HG03045 (cell line): ENCODE results near the gene REEP2.
A peak's percentile ranks its signal among the peaks of the same experiment; 100 is the strongest.
"Not testable (repeated sequence)": the region's sequence is repeated elsewhere in the genome, so short reads cannot be mapped to it uniquely, and the experiment has no call there.

Experiments used
- ATAC-seq: cut with Tn5 transposase; IDR thresholded peaks from one replicate; pipeline ENCODE4 v1.9.1; 2021; ENCODE audit warnings: mild to moderate bottlenecking, moderate library complexity; ENCODE audit not compliant: unreplicated experiment

Gene REEP2

DNA sequence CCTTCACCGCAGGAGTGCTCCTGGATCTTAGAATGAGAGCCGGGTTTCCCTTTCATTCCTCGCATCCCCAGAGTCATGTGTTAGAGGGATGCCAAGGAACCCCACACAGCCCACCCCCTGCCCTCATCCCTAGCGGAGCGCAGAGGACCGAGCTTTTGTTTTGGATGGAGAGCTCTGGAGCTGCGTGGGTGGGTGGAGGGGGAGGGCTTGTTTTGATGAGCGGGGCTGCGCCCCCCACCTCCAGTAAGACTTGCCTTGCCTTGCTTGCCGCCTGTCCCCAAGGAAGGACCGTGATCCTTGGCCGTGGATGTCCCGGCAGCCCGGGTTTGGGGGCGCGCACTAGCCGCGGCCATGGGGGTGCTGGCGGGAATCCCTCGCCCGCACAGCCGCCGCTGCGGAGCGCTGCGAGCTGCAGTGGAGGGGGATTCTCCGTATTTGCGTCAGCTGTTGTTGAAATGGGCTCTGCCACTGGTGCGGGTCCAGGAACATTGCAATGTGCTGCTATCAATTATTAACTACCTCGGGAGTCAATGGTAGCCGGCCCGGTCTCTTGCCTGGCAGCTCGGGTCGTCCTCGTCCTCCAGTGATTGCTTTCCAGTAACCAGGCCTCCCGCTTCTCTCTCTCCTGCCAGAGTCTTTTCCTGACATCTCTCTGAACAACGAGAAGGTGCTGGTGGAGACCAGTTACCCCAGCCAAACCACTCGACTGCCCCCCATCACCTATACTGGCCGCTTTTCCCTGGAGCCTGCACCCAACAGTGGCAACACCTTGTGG is 27.5 kb downstream of the REEP2 start:
- ATAC-seq = no peak

DNA sequence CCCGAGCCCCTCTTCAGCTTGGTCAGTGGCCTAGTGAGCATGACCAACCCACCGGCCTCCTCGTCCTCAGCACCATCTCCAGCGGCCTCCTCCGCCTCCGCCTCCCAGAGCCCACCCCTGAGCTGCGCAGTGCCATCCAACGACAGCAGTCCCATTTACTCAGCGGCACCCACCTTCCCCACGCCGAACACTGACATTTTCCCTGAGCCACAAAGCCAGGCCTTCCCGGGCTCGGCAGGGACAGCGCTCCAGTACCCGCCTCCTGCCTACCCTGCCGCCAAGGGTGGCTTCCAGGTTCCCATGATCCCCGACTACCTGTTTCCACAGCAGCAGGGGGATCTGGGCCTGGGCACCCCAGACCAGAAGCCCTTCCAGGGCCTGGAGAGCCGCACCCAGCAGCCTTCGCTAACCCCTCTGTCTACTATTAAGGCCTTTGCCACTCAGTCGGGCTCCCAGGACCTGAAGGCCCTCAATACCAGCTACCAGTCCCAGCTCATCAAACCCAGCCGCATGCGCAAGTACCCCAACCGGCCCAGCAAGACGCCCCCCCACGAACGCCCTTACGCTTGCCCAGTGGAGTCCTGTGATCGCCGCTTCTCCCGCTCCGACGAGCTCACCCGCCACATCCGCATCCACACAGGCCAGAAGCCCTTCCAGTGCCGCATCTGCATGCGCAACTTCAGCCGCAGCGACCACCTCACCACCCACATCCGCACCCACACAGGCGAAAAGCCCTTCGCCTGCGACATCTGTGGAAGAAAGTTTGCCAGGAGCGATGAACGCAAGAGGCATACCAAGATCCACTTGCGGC is 28.2 kb downstream of the REEP2 start:
- no peak for ATAC-seq

DNA sequence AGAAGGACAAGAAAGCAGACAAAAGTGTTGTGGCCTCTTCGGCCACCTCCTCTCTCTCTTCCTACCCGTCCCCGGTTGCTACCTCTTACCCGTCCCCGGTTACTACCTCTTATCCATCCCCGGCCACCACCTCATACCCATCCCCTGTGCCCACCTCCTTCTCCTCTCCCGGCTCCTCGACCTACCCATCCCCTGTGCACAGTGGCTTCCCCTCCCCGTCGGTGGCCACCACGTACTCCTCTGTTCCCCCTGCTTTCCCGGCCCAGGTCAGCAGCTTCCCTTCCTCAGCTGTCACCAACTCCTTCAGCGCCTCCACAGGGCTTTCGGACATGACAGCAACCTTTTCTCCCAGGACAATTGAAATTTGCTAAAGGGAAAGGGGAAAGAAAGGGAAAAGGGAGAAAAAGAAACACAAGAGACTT is 28.9 kb downstream of the REEP2 start:
- no peak for ATAC-seq

DNA sequence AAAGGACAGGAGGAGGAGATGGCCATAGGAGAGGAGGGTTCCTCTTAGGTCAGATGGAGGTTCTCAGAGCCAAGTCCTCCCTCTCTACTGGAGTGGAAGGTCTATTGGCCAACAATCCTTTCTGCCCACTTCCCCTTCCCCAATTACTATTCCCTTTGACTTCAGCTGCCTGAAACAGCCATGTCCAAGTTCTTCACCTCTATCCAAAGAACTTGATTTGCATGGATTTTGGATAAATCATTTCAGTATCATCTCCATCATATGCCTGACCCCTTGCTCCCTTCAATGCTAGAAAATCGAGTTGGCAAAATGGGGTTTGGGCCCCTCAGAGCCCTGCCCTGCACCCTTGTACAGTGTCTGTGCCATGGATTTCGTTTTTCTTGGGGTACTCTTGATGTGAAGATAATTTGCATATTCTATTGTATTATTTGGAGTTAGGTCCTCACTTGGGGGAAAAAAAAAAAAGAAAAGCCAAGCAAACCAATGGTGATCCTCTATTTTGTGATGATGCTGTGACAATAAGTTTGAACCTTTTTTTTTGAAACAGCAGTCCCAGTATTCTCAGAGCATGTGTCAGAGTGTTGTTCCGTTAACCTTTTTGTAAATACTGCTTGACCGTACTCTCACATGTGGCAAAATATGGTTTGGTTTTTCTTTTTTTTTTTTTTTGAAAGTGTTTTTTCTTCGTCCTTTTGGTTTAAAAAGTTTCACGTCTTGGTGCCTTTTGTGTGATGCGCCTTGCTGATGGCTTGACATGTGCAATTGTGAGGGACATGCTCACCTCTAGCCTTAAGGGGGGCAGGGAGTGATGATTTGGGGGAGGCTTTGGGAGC is 29.5 kb downstream of the REEP2 start:
- ATAC-seq = no peak

DNA sequence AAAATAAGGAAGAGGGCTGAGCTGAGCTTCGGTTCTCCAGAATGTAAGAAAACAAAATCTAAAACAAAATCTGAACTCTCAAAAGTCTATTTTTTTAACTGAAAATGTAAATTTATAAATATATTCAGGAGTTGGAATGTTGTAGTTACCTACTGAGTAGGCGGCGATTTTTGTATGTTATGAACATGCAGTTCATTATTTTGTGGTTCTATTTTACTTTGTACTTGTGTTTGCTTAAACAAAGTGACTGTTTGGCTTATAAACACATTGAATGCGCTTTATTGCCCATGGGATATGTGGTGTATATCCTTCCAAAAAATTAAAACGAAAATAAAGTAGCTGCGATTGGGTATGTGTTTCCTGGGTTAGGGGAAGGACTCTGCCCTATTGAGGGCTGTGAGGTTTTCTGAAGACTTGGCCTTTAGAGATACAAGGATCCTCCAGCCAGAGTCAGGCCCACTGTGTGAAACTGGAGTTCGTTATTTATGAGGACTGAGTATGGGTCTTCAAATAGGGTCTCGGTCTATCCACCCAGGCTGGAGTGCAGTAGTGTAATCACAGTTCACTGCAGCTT is 30.2 kb downstream of the REEP2 start:
- no peak for ATAC-seq

DNA sequence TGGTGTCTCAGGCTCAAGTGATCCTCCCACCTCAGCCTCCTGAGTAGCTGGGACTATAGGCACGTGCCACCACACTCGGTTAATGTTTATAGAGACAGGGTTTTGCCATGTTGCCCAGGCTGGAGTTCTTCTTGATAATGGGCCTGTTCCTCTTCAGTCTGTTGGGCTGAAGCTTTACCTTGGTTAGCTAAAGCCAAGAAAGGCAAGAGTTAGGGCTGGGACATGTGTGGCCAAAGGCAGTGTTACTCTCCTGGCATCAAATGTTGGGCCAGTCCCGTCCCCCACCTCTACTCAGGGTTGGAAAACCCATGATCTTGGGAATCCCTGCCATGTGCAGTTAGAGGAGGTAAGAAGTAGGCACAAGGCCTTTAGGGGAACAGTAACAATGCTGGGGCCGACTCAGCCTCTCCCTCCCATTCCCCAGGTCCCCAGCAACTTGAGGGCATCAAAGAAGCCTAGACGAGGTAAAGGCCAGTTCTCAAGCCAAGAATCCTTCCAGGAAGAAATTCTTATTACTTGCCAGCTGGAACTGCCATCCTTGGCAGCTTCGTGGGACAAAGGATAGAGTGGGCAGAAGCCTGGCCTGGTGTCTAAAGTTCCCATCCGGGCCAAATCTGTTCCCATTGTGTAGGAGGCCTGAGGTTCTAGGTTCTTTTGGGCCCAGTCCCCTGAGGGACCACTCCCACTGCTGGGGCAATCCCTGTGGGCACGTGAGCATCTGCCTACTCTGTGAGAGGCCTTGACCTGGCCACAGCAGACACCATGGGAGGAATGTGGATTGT is 30.9 kb downstream of the REEP2 start:
- no peak for ATAC-seq

DNA sequence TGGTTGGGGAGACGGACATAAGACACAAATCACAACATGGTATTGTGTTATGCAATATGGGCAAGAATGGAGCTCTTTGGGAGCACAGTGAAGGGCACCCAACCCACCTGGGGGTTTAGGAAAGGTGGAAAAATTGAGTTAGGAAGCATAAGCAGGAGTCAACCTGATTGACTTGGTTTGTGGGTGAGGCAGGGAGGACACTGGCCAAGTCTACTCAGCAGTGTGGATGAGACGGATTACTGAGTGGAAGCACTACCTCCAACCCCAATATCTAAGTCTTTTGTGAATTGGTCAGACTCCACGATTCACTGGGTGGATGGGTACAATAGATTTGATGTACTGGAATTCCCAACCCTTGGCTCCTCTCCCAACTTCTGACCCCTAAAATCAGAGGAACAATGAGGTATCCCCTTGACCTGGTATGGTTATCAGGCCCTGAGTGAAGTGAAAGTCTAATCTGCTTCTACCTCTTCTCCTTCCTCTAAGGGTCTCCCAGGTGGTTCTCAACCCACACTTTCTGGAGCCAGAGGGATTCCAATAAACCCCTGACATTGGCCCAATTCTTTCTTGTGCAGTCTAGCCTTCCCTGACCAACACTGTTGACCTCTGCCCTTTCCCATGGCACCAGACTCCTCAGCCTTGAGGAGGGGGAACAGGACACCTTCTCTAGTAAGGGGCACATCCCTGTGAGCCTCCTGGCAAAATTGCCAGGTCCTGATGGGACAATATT is 31.6 kb downstream of the REEP2 start:
- no peak for ATAC-seq

DNA sequence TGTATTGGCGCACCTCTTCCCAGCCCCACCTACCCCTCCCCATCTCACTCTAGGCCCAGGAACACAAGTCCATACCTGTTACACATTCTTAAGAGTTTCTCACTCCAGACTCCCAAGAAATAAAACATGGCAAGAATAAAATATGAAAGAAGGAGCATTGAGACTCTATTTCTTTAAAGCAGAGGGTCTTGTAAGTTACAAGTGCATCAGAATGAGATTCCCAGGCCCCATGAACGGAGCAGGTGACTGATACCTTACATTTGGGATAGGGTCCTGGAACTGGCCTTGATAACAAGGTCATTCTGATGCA is 32.1 kb downstream of the REEP2 start:
- ATAC-seq = no peak

DNA sequence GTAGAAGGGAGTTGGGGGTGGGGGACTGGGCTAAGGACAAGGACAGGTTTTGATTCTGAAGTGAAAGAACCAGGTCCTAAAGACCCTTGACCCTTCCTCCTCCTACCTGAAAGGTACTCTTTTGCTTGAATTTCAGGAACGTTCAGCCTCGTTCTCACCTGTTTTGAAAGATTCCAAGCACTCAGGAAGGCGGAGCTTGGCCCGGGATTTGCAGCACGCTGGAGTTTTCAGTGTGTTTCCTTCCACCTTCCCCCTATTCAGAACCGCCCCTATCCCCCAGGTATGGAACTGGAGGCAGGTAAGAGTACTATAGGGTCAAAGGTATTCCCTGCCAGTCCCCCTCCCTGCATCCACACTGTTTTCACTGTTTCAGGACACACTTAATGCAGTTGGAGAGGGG is 33.5 kb downstream of the REEP2 start:
- ATAC-seq = no peak

DNA sequence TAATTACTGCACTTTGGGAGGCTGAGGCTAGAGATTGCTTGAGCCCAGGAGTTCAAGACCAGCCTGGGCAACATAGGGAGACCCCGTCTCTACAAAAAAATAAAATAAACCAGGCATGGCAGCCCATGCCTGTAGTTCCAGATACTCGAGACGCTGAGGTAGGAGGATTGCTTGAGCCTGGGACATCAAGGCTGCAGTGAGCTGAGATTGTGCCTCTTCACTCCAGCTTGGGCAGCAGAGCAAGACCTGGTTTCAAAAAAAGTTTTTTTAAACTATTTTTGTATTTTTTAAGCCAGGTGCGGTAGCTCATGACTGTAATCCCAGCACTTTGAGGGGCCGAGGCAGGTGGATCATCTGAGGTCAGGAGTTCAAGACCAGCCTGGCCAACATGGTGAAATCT is 34.3 kb downstream of the REEP2 start:
- ATAC-seq = not testable (repeated sequence)

DNA sequence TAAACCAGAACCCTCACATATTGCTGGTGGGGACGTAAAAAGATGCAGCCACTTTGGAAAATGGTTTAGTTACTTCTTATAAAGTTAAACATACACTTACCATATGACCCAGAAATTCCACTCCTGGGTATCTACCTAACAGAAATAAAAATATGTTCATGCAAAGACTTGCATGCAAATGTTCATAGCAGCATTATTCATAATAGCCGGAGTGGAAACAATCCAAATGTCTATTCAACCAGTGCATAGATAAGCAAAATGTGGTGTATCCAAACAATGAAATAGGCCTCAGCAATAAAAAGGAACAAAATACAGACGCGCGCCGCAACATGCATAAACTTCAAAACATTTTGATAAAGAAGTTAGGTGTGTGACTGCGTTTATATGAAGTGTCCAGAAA is 38.1 kb downstream of the REEP2 start:
- no peak for ATAC-seq

DNA sequence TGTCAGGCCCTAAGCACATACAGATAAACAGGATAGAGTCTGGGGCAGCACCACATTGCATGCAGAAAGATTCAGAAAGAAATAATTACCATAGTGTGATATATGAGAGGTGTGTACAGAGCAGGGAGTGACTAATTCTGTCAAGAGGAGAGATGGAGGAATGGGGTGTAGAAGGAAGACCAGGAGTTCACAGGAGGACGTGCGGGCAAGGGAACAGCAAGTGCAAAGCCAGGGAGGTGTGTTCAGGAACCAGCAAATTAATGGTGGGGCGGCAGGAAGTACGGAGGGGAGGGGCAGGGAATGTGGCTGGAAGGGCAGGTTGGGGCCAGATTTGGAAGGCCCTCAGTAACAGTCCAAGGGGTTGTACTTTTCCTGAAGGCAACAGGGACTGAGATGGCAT is 43.8 kb downstream of the REEP2 start:
- ATAC-seq = no peak

DNA sequence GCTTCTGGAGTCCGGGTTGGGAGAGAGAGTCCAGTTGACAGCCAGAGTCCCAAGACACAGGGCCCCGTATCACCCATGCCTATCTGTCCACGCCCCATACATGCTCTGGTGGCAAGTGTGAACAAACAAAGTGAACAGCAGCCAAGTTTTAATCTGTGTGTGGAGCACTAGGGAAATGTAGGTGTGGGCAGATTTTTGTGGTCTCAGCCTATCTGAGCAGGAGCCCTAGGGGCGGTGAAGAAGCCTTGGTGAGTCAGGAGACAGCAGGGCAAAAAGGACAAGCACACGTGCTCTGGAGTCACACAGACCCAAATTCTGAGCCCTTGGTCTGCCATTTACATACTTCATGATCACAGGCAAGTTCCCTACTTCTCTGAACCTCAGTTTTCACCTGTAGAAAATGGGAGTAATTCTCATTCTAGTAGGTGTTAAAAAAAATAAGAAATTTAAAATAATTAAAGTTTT is 49.7 kb downstream of the REEP2 start:
- ATAC-seq = no peak

DNA sequence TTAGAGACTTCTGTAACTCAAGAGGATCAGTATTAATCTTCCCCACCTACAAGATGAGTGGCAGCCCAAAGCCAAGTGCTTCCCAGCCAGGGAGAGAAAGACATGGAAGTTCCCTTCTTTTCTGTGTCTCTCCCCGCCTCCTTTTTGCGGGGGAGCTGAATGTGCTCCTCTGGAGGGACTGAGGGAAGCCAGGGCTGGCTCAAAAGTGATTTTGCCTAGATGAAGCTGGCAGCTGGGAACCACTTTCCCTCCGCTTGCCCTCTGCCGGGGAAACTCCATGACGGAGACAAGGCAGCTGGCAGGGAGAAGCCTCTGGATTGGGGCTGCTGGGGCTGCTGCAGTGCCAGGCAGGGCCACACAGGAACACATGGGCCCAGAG is 50.8 kb downstream of the REEP2 start:
- no peak for ATAC-seq

DNA sequence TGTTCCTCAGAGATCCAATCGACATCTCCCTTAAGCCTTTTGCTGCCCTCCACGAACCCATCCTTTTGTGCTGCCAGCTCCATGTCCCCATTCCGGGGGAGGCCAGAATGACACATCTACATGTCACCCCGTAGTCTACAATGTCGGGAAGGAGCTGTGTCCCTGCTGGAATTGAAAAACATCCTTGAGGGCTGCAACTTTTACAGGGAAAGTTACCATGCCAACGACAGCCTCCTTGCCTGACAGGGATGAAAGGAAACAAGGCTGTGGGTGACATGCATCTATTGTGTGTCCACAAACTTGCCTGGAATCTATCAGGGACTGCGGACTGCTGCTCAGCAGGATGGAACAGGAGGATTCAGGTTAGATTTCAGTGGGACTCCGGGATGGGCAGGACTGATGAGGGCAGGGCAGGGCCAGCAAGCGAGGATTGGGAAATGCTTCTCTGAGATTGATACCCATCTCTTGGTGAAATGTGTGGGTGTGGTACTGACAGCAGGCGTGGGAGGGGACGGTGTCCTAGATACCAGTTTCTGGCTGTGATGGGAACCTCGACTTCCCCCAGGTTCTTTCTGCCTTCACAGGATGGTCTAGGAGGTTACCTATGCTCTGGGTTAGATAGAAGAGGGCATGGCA is 51.9 kb downstream of the REEP2 start:
- ATAC-seq = no peak

DNA sequence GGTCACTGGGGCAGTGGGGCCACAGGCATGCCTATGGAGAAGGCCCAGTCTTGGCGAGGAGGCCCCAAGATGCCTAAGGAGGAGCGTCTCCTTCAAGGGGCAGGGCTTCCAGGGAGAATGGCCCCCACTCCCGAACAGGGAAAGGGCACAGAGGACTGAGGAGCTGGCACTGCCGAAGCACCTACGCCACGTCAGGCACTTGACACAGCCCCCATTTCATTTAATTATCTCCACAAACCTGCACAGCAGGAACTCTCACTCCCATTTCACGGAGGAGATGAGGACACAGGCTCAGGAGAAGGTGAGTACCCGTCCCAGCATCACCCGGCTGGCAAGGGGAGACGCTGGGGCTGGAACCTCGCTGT is 52.4 kb downstream of the REEP2 start:
- no peak for ATAC-seq

DNA sequence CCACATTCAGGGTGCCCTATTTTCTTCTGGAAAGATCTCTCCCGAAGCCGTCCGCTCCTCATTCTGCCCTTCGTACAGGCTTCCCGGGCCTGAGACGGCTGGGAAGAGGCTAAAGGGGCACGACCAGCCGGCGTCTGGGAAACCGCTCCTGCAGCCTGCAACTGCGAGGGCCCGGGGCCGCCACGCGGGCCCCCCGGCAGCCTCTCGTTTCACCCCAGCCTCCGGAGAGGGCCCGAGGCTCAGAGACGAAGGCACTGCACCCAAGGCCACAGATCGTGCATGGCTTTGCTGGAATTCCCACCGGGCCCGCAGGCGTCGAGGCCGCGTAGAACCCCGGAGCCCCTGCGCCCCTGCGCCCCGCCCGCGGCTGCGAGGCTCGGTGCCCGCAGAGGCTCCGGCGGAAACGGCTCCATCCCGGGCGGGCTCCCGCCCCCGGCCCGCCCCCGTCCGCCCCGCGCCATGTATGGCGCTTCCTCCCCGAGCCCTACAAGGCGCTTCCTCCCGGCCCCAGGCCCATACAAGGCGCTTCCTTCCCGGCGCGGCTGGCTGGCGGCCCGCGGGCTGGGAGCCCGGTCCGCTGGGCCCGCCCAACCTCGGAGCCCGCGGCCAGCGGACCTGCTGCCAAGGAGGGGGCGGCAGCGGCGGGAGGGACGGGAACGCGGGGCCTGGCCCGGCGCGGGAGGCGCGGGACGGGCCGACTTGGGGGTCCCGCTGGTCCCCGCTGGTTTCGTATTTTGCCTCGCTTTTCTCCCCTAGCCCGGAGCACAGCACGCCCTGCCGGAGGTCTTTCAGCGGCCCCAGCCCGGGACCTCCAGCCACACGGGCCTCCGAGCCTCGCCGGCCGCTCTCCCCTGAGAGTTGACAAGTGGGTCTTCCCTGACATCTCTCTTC is 53.1 kb downstream of the REEP2 start:
- ATAC-seq = peak; percentile 98

DNA sequence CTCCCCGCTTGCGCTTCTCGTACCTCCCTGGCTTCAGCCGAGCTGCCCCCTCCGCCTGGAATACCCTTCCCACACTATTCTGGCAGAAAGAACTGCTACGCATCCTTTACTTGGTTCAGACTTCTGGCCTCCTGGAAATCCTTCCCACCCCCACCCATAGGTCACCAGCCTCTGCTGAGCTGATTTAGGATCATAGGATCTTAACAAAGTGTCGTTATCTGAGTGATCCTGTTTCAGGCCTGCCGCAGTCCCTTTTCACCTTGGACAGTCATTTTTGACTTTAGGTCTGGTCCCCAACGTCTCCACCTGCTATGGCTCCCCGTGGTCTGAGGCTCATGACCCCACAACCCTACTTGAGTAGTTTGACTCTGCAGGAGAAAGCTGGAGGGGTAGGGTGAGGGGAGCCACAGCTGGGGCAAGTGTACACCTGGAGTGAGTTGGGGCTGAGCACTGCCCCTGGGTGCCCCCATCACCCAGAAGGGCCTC is 53.7 kb downstream of the REEP2 start:
- no peak for ATAC-seq
